Peyer's patch (tissue), 4 donors: Measurements from ENCODE around the gene HADHA. TPM values are rescaled to one million over a fixed set of nuclear protein-coding genes. Genes with fewer than 3 reads are reported as not detected.
"Not testable (repeated sequence)": the region's sequence is repeated elsewhere in the genome, so short reads cannot be mapped to it uniquely, and the experiment has no call there.

Experiments used
- DNase-seq, 3 donors: peaks; one replicate each; pipeline ENCODE4 v3.0.0-alpha.2; 2017 to 2019
- H3K27ac ChIP-seq, 4 donors: fragments of 200-600 bp; sonication (generic); one replicate each; pipeline ENCODE4 v1.5.1; 2016 to 2019
- H3K27me3 ChIP-seq, 2 donors: fragments of 200-600 bp; sonication (generic); one replicate each; pipeline ENCODE4 v1.5.1; 2019
- H3K36me3 ChIP-seq, 3 donors: fragments of 200-600 bp; sonication (generic); one replicate each; pipeline ENCODE4 v1.5.1; 2016 to 2019
- H3K4me1 ChIP-seq, 4 donors: fragments of 200-600 bp; sonication (generic); one replicate each; pipeline ENCODE4 v1.5.1; 2016 to 2019
- H3K4me3 ChIP-seq, 4 donors: fragments of 200-600 bp; sonication (generic); 1 replicate in 3 of 4; 2 replicates in 1 of 4; pipeline ENCODE4 v1.5.1; 2016 to 2019; ENCODE audit warnings: mild to moderate bottlenecking in 1 of 4
- H3K9me3 ChIP-seq, 4 donors: fragments of 200-600 bp; sonication (generic); one replicate each; pipeline ENCODE4 v1.5.1; 2016 to 2019; ENCODE audit warnings: mild to moderate bottlenecking in 1 of 4
- CTCF ChIP-seq, 6 experiments: fragments of 450-650 bp in 4 of 6; fragments of 200-600 bp in 2 of 6; sonication (generic) in 1 of 6; IDR thresholded peaks; one replicate each; pipeline ENCODE4 v1.5.1; 2017 to 2019; ENCODE audit warnings: antibody characterized with exemption in 6 of 6, mild to moderate bottlenecking in 3 of 6, moderate library complexity in 1 of 6
- POLR2A ChIP-seq, 2 donors: fragments of 450-650 bp; IDR thresholded peaks; one replicate each; pipeline ENCODE4 v1.5.1; 2017; ENCODE audit warnings: antibody characterized with exemption in 2 of 2, mild to moderate bottlenecking in 2 of 2, moderate library complexity in 2 of 2
- total RNA-seq, 4 donors: library from RNA; depleted of rRNA; stranded (reverse); fragments of >200 nt; gene quantifications; one replicate each; pipeline ENCODE4 v1.1.0, GENCODE V29; 2016

The HADHA gene
- total RNA-seq, 4 donors from 2014 or later, result 105 to 438 (median 267) TPM

GRCh38 chr2:26273501-26273900, 29.1 kb upstream of the HADHA start:
- no peak for DNase-seq
- Histone ChIP-seq H3K27me3 (no peaks in the 10 kb centered on the region), H3K36me3 (peaks cover 0 to 12% (median 0%) of the 10 kb centered on the region in 3 donors), H3K9me3 (no peaks in the 10 kb centered on the region), H3K27ac (peak overlapping the region in 3 of 4 donors; percentile 48 to 86 (median 73)), H3K4me1 (peaks cover 0 to 16% (median 3%) of the 10 kb centered on the region in 4 donors), H3K4me3 (no peak overlapping the region)
- no peak for TF ChIP-seq CTCF (IDR thresholded peaks at IDR 0.05)
- no peak for TF ChIP-seq POLR2A (IDR thresholded peaks at IDR 0.05)

DNA sequence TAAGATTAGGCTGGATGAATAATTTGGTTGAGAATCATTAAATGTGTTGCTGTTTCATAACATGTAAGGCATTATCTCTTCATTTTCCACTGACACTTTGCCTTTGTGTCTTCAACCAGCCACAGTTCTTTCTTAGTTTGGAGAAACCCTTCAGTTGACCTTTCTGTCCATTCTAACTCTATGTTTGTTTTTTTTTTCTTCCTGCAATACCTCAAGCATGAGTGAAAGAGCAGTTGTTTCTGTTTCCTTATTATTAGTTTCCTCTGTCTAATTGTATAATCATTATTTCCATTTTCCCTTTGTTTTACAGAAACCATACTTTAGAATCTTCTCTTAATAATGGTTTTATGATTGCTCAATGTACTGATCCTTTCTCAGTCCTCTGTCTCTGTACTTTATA, 25.9 kb upstream of the HADHA start:
- peaks cover 0 to 16% (median 3%) of the 10 kb centered on the region in 4 donors for H3K4me1 ChIP-seq
- H3K4me3 ChIP-seq, result no peak overlapping the region
- no peaks in the 10 kb centered on the region for H3K9me3 ChIP-seq
- TF ChIP-seq CTCF (IDR thresholded peaks at IDR 0.05), result no peak
- no peak for TF ChIP-seq POLR2A (IDR thresholded peaks at IDR 0.05)
- H3K36me3 ChIP-seq, result peaks cover 0 to 6% (median 0%) of the 10 kb centered on the region in 3 donors
- DNase-seq, result no peak
- no peaks in the 10 kb centered on the region for H3K27me3 ChIP-seq
- H3K27ac ChIP-seq, result no peak overlapping the region

DNA sequence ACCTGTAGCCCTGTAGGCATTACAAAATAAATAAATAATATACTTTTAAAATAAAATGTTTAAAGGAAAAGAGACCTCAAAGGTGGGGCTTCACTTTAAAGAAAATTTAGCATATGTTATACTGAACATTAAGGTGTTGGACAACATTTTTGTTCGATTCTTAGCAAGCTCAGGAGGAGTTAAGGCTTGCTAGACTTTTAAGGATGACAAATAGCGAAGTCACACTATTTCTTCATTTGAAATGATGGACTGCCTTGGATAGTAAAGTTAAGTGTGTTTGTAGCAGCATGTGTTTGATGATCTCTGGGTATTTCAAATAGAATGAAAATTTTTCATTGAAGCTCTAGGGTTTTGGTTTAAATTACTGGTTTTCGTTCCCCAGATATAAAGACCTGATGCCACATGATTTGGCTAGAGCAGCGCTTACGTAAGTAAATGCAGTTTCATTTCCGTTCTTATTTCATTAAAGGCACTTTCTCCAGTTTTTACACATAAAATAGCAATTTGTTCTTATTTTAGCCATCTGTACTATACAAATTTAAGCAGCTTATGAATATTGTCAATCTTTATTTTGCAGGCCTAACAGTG, 25.2 kb upstream of the HADHA start:
- Histone ChIP-seq H3K4me1 (peaks cover 0 to 15% (median 0%) of the 10 kb centered on the region in 4 donors), H3K27ac (no peak overlapping the region), H3K27me3 (no peaks in the 10 kb centered on the region), H3K4me3 (no peak overlapping the region), H3K9me3 (no peaks in the 10 kb centered on the region), H3K36me3 (peaks cover 0 to 6% (median 0%) of the 10 kb centered on the region in 3 donors)
- TF ChIP-seq CTCF (IDR thresholded peaks at IDR 0.05) (no peak), POLR2A (IDR thresholded peaks at IDR 0.05) (no peak)
- DNase-seq, result no peak

GRCh38 chr2:26268670-26269385, 24.4 kb upstream of the HADHA start:
- not testable (repeated sequence) for H3K27ac ChIP-seq, H3K27me3 ChIP-seq, DNase-seq, H3K9me3 ChIP-seq, H3K4me1 ChIP-seq, H3K4me3 ChIP-seq
- H3K36me3 ChIP-seq, result peaks cover 0 to 11% (median 0%) of the 10 kb centered on the region in 3 donors

DNA sequence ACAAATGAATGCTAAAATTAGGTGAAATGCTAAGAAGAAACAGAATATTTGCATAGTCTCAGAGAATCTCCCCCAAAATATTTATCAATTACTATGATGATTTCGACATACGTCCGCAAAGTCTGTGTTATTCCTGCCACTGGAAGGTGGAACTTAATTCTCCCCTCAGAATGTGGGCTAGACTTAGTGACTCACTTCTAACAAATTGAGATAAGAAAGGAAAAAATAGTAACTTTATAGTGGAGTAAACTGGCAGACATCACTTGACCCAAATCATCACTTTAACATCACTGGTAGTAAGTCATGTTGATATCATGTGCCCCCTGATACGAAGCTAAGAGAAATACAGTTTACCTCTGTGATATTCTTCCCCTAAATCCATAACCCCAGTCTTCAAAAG, 23.8 kb upstream of the HADHA start:
- no peaks in the 10 kb centered on the region for H3K27me3 ChIP-seq
- DNase-seq, result no peak
- H3K4me3 ChIP-seq, result no peak overlapping the region
- H3K9me3 ChIP-seq, result no peaks in the 10 kb centered on the region
- peaks cover 0 to 18% (median 0%) of the 10 kb centered on the region in 3 donors for H3K36me3 ChIP-seq
- no peak for TF ChIP-seq CTCF (IDR thresholded peaks at IDR 0.05)
- no peak for TF ChIP-seq POLR2A (IDR thresholded peaks at IDR 0.05)
- H3K4me1 ChIP-seq, result peaks cover 0 to under 1% (median 0%) of the 10 kb centered on the region in 4 donors
- no peak overlapping the region for H3K27ac ChIP-seq

GRCh38 chr2:26258836-26259235, 14.4 kb upstream of the HADHA start:
- H3K27me3 ChIP-seq, DNase-seq, H3K4me3 ChIP-seq, H3K9me3 ChIP-seq, H3K4me1 ChIP-seq: not testable (repeated sequence)
- H3K36me3 ChIP-seq, result peaks cover 0 to 49% (median 3%) of the 10 kb centered on the region in 3 donors
- H3K27ac ChIP-seq, result peak overlapping the region in 2 of 4 donors; percentile 30 to 64
